DOHH2 (cell line): ENCODE results near the gene BLOC1S5.

Experiments
- CTCF ChIP-seq: fragments of 200-600 bp; sonication (generic); IDR thresholded peaks from one replicate; pipeline ENCODE4 v1.5.1; 2014; ENCODE audit warnings: antibody characterized with exemption, mild to moderate bottlenecking, low read depth, low read length; ENCODE audit not compliant: poor library complexity, severe bottlenecking
- EZH2phosphoT487 ChIP-seq: fragments of 200-600 bp; sonication (generic); IDR thresholded peaks from 2 replicates; pipeline ENCODE4 v1.6.1; 2017; ENCODE audit warnings: borderline replicate concordance, mild to moderate bottlenecking, antibody characterized with exemption, low read length, moderate library complexity, mixed read lengths

- TF ChIP-seq CTCF (no peak), EZH2phosphoT487 (no peak)
These were observed 39.5 kb upstream of the BLOC1S5 start for GRCh38 chr6:8103726-8104125.
